ENCODE measurements around the gene GPA33. TPM values are rescaled to one million over a fixed set of nuclear protein-coding genes. Genes with fewer than 3 reads are reported as not detected.

GPA33 gene
- total RNA-seq, 3 donors from 2014 or later (not counting 1 experiment from before 2014, with no cell fraction given) = 2.9 to 4.6 (median 4.5) TPM

DNA sequence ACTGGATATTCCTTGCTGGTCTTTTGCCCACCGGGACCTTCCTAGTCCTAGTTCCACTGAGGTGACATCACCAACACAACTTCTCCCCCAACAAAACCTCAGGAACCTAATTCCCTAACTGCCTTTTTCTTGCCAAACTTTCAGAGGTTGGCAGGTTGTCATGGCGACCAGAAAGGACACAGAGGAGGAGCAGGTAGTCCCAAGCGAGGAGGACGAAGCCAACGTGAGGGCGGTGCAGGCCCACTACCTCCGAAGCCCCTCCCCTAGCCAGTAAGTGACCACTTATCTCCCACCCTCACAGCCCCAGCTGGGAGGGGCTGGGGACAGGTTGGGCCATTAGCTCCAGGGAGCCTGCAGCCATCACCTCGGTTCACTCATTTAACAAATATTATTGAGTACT lies 4.5 kb upstream of the GPA33 start:
- TF ChIP-seq, protein P1, sequence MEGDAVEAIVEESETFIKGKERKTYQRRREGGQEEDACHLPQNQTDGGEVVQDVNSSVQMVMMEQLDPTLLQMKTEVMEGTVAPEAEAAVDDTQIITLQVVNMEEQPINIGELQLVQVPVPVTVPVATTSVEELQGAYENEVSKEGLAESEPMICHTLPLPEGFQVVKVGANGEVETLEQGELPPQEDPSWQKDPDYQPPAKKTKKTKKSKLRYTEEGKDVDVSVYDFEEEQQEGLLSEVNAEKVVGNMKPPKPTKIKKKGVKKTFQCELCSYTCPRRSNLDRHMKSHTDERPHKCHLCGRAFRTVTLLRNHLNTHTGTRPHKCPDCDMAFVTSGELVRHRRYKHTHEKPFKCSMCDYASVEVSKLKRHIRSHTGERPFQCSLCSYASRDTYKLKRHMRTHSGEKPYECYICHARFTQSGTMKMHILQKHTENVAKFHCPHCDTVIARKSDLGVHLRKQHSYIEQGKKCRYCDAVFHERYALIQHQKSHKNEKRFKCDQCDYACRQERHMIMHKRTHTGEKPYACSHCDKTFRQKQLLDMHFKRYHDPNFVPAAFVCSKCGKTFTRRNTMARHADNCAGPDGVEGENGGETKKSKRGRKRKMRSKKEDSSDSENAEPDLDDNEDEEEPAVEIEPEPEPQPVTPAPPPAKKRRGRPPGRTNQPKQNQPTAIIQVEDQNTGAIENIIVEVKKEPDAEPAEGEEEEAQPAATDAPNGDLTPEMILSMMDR (IDR thresholded peaks at IDR 0.05) = no peak
- intact Hi-C loops (cut with micrococcal nuclease) = no loop called here
- Histone ChIP-seq H3K4me1 (ENCODE audit: control insufficient read depth, insufficient read depth, low read length) (peaks cover 12% of the 10 kb centered on the region), H3K4me3 (ENCODE audit: low read length) (no peak overlapping the region), H3K36me3 (ENCODE audit: control insufficient read depth, insufficient read depth, low read length) (no peaks in the 10 kb centered on the region), H3K9me3 (ENCODE audit: control insufficient read depth, insufficient read depth, low read length) (no peaks in the 10 kb centered on the region), H3K27me3 (ENCODE audit: control insufficient read depth, insufficient read depth, low read length) (no peaks in the 10 kb centered on the region), H3K27ac (ENCODE audit: low read length) (no peak overlapping the region)
- ATAC-seq (no peak), DNase-seq (no peak)
- Mint-ChIP-seq H3K4me1 (peaks cover 16 to 25% of the 10 kb centered on the region in 2 donors), H3K4me3 (no peak overlapping the region), H3K36me3 (no peaks in the 10 kb centered on the region), H3K27ac (no peak overlapping the region), H3K27me3 (ENCODE audit: low read depth in 2 of 2) (peaks cover 0 to 2% of the 10 kb centered on the region in 2 donors), H3K9me3 (no peaks in the 10 kb centered on the region)
- WGBS (ENCODE audit: insufficient coverage) = 95% methylated on average over 7 of the region's 8 CpGs

GRCh38 chr1:167093846-167094516 lies 3.8 kb upstream of the GPA33 start, which contains the start of gene STYXL2:
STYXL2 (plus strand) TSS chr1:167094075; CDS start chr1:167094850, 775 bp downstream.
- intact Hi-C loops (cut with micrococcal nuclease) = no loop called here
- H3K27me3 ChIP-seq (ENCODE audit: control insufficient read depth, insufficient read depth, low read length) = no peaks in the 10 kb centered on the region
- peaks cover 15% of the 10 kb centered on the region for H3K4me1 ChIP-seq (ENCODE audit: control insufficient read depth, insufficient read depth, low read length)
- no peaks in the 10 kb centered on the region for H3K9me3 ChIP-seq (ENCODE audit: control insufficient read depth, insufficient read depth, low read length)
- Mint-ChIP-seq H3K4me3 (no peak within 1 kb of the TSS), H3K36me3 (no peaks in the 10 kb centered on the region), H3K27me3 (ENCODE audit: low read depth in 2 of 2) (peaks cover 0 to 2% of the 10 kb centered on the region in 2 donors), H3K27ac (peak within 1 kb of the TSS in 1 of 2 donors; percentile 18), H3K4me1 (peaks cover 23 to 32% of the 10 kb centered on the region in 2 donors), H3K9me3 (no peaks in the 10 kb centered on the region)
- TF ChIP-seq, protein P1 (IDR thresholded peaks at IDR 0.05) = no peak
- ATAC-seq (no peak), DNase-seq (no peak)
- H3K27ac ChIP-seq (ENCODE audit: low read length) = no peak within 1 kb of the TSS
- no peaks in the 10 kb centered on the region for H3K36me3 ChIP-seq (ENCODE audit: control insufficient read depth, insufficient read depth, low read length)
- no peak within 1 kb of the TSS for H3K4me3 ChIP-seq (ENCODE audit: low read length)
- WGBS (ENCODE audit: insufficient coverage) = 82% methylated on average over 8 of the region's 8 CpGs

DNA sequence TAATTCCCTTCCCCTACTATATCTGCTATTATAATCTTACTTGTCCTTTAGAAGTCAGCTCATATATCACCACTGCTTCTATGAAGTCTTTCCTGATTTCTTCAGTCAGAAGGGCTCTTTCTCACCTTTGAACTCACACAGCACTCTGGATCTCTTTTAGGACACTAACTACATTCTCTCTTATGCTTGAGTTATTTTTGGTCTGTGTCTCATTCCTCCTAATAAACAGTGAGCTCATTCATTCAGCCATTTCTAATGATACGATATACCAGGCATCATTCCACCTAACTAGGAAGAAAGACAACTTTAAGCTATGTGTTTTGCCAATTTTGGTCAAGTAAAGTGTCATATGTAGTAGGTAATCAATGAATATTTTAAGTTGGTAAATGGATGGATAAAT lies 2.5 kb upstream of the GPA33 start:
- no peak overlapping the region for H3K4me3 Mint-ChIP-seq
- Histone ChIP-seq H3K36me3 (ENCODE audit: control insufficient read depth, insufficient read depth, low read length) (no peaks in the 10 kb centered on the region), H3K4me3 (ENCODE audit: low read length) (no peak overlapping the region), H3K27me3 (ENCODE audit: control insufficient read depth, insufficient read depth, low read length) (no peaks in the 10 kb centered on the region), H3K27ac (ENCODE audit: low read length) (no peak overlapping the region), H3K9me3 (ENCODE audit: control insufficient read depth, insufficient read depth, low read length) (no peaks in the 10 kb centered on the region), H3K4me1 (ENCODE audit: control insufficient read depth, insufficient read depth, low read length) (peaks cover 21% of the 10 kb centered on the region)
- ATAC-seq (no peak), DNase-seq (no peak)
- TF ChIP-seq, protein P1 (IDR thresholded peaks at IDR 0.05) = no peak
- no peaks in the 10 kb centered on the region for H3K27me3 Mint-ChIP-seq (ENCODE audit: low read depth in 2 of 2)
- intact Hi-C loops (cut with micrococcal nuclease) = no loop called here
- H3K9me3 Mint-ChIP-seq = no peaks in the 10 kb centered on the region
- H3K27ac Mint-ChIP-seq = peak overlapping the region in 1 of 2 donors; percentile 18
- peaks cover 25 to 32% of the 10 kb centered on the region in 2 donors for H3K4me1 Mint-ChIP-seq
- no peaks in the 10 kb centered on the region for H3K36me3 Mint-ChIP-seq
- WGBS (ENCODE audit: insufficient coverage) = no CpG with 5 or more reads among the region's 1 CpG
